HG03558 (cell line): Measurements from ENCODE around the gene GMDS.
"Not testable (repeated sequence)": the region's sequence is repeated elsewhere in the genome, so short reads cannot be mapped to it uniquely, and the experiment has no call there.

Experiments used
- ATAC-seq: cut with Tn5 transposase; IDR thresholded peaks from one replicate; pipeline ENCODE4 v1.9.1; 2021; ENCODE audit warnings: moderate number of reproducible peaks; ENCODE audit not compliant: unreplicated experiment; ENCODE audit errors: extremely low read depth

GMDS gene

DNA sequence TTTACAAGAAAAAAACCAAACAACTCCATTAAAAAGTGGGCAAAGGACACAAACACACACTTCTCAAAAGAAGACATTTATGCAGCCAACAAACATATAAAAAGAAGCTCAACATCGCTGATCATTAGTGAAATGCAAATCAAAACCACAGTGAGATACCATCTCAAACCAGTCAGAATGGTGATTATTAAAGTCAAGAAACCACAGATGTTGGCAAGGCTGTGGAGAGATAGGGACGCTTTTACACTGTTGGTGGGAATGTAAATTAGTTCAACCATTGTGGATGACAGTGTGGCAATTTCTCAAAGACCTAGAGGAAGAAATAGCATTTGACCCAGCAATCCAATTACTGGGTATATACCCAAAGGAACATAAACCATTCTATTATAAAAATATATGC is 554.7 kb downstream of the GMDS start:
- ATAC-seq, result not testable (repeated sequence)

DNA sequence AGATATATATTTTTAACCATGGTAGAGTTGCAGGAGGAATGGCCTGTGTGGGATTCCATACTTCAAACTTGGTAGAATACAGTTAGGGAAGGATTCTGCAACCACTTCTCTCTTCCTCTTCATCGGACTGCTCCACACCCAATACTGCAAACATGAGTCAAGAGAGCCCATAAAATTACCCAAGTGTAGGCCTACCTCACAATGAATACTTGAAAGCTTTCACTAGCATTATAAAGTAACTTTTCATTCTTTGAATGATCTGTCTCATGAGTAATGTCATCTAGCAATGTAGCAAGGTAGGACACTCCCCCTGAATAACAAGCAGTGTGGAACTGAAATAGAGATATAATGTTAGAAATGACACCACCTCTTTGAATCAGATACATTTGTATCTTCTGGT is 556.3 kb downstream of the GMDS start:
- no peak for ATAC-seq

- ATAC-seq, result no peak
Observed at GRCh38 chr6:1688396-1688795, 557.0 kb downstream of the GMDS start.

- no peak for ATAC-seq
Observed at GRCh38 chr6:1687402-1687801, 558.0 kb downstream of the GMDS start.

DNA sequence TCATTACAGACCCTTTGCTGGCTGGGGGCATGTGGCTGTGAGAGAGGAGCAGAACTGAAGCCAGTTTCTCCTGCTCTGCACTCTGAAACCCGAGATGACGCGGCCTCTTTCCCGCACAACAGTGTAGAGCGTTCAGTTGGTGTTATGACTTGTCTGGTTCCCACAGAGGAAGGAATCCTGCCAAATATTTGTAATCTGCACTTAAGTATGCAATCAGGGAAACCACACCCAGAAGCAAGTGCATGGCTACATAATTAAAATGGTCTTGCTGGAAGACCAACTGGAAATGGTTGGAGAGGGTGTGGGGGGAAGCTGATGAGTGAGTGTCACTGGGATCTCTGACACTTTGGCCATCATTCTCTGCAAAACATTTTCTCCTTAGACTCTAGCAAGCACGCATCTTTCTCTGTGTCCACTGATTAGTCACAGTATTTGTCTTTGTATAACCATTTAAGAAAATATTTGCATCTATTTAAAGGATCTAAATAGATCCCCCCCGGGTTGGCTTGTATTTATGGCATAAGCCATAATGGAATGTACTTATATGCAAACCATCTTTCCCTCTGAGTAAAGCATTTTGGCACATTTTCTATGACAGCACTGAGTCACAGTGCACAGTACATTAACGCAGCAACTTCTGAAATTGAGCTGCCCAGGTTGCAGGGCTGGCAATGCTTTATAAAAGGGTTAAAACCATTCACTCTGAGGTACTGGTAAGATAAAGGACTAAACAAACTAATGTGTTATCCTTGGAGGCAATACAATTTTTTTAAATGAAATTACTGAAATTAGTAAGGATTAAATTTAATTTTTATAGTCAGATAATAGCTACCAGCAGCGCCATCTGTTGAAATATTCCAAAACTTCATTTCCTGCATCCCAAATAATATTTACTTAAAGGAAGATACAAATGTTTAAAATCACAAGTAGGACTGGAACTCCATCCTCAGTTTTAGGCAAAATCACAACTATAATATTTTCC is 559.0 kb downstream of the GMDS start:
- ATAC-seq, result no peak

DNA sequence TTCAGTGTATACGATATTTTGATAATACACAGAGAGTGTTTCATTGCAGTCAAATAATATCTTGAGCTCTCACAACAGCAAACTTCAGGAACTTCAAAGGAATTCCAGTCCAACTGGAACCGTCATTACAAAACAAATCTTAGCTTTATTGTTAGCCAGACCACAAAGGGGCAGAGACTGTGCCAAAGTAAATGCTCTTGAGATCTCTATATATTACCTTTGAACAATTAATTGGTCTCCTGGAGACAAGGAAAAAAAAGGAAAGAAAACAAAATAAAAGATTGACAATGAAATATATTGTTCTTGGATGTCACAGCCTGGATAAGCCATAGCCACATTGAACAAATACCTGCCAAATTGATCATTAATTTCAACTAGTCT is 565.7 kb downstream of the GMDS start:
- no peak for ATAC-seq

DNA sequence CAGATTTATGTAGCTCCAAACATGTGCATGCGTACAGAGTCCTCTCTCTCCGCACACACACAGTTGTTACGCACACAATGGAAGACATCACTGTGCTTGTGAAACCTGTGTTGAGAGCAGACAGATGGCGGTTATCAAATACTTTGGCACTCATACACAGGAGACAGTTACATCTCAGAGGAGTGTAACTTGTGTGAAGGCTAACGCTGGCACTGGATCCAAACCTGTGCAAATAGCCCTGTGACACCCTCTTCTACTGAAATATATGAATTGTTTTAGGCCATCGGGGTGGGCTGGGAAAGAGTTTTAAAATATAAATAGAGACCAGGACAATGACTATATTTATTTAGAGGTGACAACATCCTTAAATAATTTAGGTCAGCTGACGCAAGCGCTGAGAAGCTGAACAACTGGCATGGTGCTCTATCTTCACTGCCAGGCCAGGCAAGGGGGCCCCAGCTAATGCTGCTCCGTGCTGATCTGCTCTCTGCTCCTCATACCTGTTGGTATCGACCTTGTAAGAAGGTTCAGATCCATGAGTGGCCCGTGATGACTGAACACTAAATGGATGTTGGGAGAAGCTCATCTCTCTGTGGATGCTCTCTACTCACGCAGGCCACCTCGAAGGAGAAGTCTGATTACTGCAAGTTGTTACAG is 566.2 kb downstream of the GMDS start:
- no peak for ATAC-seq

- no peak for ATAC-seq
Observed at GRCh38 chr6:1678201-1678600, 567.2 kb downstream of the GMDS start.

DNA sequence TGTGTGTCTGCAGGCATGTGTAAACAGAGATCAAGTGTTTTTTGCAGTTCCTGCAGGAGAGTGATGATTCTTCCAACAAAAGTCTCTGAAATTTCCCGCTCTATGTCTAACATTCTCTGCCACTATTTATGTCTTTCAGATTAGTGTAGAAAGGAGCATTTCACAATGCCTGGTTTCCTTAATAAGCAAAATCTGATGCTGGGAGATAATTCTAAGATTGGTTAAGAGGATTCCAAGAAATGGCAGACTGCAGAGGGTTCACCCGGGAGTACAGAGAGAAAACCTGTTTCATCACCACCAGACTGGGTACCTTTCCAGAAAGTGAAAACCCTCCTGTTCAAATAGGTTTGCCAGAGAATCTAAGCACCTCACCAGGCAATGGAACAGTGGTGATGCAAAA is 573.0 kb downstream of the GMDS start:
- ATAC-seq, result no peak

DNA sequence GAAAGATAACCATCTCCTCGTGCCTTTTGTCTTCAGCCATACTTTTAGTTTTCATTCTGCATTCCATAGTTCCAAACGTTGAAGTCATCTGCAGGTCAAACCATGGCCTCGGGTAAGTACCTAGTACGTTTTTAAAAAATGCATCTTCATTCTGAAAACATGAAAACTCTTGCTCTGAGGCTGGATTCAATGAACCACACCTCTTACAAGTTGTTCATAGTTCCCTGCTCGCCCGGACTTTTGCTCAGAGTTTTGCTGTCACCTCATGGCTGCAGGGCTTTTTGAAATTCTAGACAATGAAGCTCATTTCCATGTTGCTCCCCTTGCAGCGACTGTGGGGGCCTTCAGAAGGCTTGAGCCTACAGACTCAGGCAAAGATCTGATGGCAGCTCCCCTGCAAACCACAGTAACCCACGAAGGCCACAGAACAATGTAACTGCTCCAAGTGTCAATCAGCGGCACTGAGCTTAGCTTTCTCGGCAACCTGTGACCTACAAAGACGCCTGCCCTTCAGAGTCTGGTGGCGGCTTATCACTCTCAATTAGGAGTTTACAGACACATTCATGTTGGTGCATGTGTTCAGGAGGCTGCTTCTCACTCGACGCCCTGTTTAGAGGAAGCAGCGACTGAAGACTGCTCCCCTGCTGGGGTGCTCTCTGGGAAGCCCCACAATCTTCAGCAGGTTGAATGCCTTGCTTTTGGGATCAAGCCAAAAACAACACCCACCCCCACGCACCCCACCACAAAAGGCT is 574.5 kb downstream of the GMDS start:
- ATAC-seq, result no peak

- ATAC-seq, result no peak
Observed at GRCh38 chr6:1669996-1670395, 575.4 kb downstream of the GMDS start.

DNA sequence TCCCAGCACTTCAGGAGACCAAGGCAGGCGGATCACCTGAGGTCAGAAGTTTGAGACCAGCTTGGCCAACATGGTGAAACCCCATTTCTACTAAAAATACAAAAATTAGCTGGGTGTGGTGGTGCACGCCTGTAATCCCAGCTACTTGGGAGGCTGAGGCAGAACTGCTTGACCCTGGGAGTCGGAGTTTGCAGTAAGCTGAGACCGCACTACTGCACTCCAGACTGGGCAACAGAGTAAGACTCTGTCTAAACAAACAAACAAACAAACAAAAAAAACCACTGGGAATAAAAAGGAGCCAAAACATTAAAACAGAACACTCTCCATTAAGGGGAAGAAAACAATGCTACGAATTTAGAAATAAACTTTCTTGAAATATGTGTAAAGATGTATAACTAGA is 576.9 kb downstream of the GMDS start:
- ATAC-seq, result not testable (repeated sequence)

DNA sequence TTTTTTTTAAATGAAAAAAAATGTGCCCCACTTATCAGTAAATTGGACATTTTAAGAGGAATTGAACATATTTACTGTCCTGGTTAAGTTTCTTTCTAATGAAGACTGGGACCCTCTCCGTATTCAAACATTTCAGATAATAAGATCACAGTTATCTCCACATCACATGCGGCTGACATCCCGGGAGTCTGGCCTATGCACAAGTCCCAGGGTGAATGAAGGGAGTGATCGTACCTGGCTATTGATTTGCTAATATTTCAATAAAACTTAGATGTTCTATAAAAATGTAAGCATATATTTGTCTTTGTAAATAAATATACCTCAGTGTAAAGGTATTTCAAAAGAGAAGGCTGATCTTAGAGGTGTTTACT is 577.6 kb downstream of the GMDS start:
- ATAC-seq, result no peak

- no peak for ATAC-seq
Observed at GRCh38 chr6:1667012-1667804, 578.2 kb downstream of the GMDS start.

- peak; percentile 65 for ATAC-seq
Observed at GRCh38 chr6:1665214-1665613, 580.2 kb downstream of the GMDS start.

- no peak for ATAC-seq
Observed at GRCh38 chr6:1664329-1664728, 581.1 kb downstream of the GMDS start.

GRCh38 chr6:1663511-1663910 is 581.9 kb downstream of the GMDS start:
- no peak for ATAC-seq

DNA sequence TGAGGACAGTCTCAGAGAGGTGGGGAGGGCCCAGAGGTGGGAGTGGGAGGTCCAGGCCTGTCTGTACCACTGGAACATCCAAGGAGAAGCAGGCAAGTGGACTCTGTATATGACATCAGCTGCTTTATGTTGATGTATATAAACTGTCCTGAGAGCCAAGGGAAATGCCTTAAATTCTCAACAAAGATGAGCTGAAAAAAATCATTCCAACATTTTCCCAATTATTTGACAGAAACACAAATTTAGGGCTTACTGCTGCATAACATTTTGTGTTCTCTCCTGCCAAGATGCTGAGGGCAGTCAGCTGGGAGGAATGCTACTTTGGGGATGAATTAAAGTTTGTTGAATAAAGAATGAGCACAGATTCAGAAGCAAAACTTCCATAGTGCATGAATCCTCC is 582.9 kb downstream of the GMDS start:
- ATAC-seq, result no peak

- no peak for ATAC-seq
Observed at GRCh38 chr6:1659816-1660215, 585.6 kb downstream of the GMDS start.
